ENCODE measurements around the gene CCDC57.
A peak's percentile ranks its signal among the peaks of the same experiment; 100 is the strongest.

The CCDC57 gene

DNA sequence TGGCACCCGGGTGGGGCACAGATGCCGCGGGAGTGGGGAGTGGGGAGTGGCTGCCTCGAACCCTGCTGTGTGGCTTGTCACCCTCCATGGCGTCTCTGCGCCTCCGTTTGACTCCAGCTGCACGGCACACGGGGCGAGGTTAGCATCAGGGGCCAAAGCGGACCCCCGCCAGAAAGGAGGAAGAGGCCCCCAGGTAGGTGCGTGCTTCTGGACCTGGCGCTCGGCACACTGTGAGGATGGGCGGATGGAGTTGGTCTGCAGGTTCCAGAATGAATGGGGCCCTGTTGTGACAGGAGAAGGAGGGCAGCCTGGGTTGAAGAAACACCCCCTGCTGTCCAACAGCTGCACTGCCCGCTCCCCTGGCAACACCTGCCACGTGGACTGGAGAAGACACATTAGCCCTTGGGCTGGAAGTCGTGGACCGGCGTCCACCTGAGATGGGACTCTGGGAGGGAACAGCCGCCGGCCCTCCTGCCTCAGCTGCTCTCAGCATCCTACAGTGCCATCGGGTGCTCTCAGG, 105.2 kb downstream of the CCDC57 start:
- peak; percentile 49 for DNase-seq (ENCODE audit: low read depth, low spot score)

DNA sequence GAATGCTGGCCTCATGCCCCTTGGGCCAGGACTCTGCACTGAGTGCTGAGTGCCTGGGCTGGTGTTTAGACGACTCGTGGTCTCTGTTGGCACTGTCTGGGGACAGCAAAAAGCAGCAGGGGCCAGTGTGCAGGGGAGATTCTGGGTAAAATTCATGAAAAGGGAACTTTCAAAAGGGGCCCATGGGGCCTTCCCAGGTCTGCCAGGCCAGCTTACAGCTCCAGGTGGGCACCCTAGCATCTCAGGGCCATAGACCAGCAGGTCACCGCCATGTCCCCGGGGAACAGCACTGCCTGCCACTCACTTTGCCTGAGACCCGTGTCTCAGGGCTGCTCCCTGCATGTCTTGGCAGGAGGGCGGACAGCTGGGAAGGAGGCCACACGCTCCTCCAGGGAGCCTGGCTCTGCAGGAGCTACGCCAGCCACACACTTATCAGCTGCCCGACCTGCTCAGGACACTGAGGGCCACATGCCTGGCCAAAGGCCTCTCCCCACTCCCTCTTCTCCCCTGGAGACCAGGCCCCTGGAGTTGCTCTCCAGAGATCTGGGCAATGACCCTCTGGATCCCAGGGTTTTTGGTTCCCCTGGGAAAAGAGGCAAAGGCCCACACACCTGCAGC, 105.8 kb downstream of the CCDC57 start:
- no peak for DNase-seq (ENCODE audit: low read depth, low spot score)

DNA sequence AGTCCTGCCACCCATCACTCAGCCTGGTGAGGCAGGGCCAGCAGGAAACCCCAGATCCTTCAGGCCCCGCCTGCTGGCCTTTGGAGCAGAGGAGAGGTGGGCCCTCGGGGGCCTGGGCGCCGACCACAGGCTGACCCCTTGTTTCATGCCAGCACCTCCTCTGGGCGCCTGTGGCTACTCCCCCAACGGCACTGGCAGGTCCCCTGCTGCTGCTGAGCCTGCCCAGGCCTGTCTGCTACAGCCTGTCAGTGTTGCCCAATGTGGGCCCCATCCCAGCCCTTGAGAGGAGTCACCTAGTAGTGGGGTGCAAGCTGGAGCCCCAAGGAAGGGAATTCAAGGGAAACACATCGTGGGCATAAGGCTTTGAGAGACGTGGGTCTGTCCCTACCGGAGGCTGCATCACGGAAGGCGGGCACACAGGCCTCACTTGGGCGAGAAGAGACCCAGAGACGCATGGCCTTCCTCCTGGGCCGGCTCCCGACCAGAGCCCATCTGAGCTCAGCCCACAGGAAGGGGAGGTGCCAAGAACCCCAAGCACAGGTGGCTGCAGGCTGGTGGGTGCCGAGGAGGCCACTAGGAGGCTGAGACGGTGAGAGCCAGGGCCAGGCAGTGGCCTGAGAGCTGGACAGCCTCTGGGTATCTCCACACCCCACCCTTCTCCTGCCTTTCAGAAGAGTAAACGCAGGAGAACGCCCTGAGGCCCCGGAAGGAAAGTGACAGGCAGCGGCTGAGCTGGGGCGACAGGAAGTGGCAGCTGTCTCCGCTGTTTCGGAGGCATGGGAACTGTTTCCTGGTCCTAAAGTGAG, 106.6 kb downstream of the CCDC57 start:
- peak; percentile 97 for DNase-seq (ENCODE audit: low read depth, low spot score)

DNA sequence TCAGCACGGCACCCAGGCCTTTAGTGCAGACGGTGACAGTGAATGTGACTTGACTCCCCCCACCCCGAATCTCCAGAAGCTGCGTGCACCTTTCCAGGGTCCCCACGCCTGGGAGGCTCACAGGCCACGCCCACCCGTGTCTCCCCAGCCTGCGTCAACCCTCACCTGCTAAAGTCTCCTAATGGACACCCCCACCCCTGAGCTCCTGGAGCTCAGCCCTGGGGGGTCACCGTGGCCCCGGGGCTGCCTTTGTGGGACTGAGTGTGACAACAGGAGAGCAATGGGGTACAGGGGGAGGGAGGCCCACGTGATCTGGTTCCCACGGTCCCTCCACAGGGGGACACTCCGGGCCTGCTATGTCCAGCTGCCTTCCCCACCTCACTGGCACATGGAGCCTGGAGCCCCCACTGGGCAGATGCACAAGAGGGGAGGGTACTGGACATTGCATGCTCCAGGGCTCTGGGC, 107.2 kb downstream of the CCDC57 start:
- DNase-seq (ENCODE audit: low read depth, low spot score), result no peak

GRCh38 chr17:82104797-82105416, 107.7 kb downstream of the CCDC57 start:
- DNase-seq (ENCODE audit: low read depth, low spot score), result peak; percentile 57

GRCh38 chr17:82103553-82104451, 108.8 kb downstream of the CCDC57 start:
- peak; percentile 98 for DNase-seq (ENCODE audit: low read depth, low spot score)

GRCh38 chr17:82101767-82102679, 110.6 kb downstream of the CCDC57 start:
- DNase-seq (ENCODE audit: low read depth, low spot score), result no peak

- peak; percentile 49 for DNase-seq (ENCODE audit: low read depth, low spot score)
Measured at GRCh38 chr17:82101301-82101715, 111.3 kb downstream of the CCDC57 start.

DNA sequence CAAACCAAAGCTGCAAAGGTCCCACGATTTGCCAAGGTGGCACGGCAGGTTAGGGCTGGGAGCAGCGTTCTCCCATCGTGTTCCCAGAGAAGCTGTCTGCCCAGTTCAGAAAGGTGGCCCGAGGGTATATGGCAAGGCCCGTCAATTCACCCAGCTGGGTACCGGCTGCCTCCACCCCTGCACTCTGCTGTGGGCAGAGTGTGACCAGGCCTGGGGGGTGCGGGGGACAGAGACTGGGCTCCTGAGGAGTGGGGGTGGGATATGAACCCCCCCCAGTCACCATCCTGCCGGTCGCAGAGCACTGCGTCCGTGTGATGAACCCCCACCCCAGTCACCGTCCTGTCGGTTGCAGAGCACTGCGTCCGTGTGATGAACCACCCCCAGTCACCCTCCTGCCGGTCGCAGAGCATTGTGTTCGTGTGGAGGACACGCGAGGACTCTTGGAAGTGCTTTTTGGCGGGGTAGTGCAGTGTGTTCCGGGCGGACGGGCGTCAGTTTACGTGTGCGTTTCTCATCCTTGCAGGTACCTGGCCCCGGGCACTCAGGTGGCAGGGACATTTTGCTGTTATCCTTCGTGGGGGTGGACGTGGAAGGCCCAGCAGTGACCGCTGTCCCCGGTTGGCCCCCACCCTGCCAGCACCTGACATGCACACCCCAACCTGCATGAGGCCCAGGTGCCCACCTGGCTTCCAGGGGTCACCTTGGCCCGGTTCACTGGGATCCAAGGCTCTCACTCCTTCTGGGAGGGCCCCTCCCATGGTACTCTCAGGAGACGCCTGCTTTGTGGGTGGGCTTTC, 111.9 kb downstream of the CCDC57 start:
- no peak for DNase-seq (ENCODE audit: low read depth, low spot score)

DNA sequence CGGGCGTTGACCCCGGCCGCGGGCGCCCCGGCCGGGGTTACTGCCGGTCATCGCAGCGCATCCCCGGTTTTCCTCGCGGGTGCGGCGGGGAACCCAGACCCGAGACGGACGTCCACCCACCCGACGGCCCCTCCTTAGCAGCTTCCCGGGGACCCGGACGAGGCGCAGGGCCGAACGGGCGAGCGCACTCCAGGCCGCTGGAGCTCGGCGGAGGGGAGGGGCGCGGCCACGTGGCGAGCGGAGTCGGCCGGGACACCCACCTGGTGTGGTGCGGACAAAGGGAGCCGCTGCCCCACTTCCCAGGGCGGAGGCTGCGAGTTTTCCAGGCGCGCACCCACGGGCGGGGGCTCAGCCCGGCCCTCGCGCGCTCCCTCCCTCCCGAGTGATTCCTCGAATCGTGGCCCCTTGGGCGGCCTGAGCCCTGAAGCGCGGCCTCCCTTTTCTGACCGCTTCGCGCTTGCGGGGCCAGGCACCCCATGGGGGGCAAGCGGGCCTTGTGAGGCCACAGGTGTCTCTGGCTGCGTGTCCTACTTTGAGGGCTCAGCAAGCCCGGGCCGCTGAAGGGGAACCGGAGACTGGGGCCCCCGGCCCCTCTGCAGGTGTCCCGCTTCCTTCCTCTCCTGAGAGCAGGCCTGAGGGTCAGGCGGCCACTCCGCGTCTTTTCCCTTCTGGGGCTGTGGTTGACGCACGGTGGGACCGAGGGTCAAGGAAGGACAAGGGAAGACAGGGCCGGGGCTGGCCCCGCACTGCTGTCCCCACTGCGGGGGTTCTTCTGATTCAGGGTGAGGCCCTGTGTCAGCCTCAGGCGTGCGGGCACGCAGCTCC, 113.5 kb downstream of the CCDC57 start:
- DNase-seq (ENCODE audit: low read depth, low spot score), result peak; percentile 60

DNA sequence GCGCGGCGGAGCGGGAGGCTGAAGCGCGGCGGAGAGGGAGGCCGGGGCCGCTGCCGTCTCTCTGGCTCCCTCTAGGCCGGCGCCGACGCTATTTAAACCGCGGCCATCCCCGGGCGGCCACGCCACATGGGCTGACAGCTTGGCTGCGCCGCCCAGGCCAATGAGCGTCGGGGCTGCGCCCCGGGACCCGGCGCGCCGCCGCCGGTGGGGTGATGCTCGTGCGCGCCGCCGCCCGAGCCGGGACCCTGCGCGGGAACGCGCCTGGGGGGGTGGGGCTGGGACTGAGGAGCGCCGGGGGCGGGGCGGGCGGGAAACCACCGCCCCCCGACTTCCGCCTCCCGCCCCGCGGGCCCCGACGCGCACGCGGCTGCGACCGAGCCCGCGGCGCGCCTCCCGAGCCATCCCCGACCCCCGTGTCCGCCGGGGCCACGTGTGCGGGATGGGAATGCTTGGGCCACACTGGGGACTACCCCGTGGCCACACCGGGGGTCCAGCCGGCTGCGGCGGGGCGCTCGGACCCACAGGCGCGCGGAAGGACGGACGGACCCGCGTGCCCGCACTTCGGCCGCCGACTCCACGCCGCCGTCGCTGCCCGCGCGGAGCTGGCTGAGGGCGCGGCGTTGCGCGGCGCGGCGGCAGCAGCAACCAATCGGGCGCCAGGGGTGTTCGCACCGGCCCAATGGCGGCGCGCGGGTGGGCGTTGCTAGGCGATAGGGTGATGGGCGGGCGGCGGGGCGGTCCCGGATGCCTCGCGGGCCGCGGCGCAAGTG, 114.3 kb downstream of the CCDC57 start, which contains the start of gene FASN:
Gene FASN, minus strand, starts transcription at position 68 of the 770 bp plus-strand sequence. CDS start 1,791 bp downstream, outside the sequence.
- peak; percentile 96 for DNase-seq (ENCODE audit: low read depth, low spot score)

GRCh38 chr17:82097919-82098168, 114.8 kb downstream of the CCDC57 start:
- DNase-seq (ENCODE audit: low read depth, low spot score), result no peak

DNA sequence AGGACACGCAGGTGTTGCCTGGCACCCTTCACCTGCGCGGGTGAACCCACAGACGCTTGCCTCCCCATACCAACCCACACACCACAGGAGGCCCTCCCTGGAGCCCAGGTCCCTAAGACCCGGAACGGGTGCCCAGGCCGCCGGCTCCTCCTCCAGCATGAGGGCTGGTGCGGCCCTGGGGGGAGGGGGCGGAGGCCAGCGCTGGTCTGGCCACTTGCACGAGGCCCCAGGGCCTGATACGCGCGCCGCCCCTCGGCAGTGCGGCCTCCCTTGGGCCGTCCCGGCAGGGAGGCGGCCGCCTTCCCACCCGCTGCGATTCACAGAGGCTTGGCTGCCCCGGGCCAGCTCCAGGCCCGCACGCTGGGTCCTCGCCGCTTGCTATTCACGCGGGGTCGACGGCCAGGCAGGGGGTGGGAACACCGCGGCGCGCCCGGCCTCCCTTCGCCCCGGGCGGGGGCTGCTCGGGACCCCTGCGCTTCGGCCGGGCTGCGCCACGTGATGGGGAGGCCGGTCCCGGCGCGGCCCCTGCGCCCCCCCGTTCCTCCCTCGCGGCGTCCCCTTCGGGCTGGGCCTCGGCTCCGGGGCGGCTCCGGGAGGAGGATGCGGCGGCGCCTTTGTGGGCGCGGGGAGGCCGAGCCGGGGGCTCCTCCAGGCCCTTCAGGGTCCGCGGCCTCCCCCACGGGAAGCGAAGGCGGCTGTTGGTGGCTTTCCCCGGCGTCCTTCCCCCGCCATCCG, 115.3 kb downstream of the CCDC57 start:
- DNase-seq (ENCODE audit: low read depth, low spot score), result peak; percentile 58

GRCh38 chr17:82096709-82097183, 115.9 kb downstream of the CCDC57 start:
- no peak for DNase-seq (ENCODE audit: low read depth, low spot score)

DNA sequence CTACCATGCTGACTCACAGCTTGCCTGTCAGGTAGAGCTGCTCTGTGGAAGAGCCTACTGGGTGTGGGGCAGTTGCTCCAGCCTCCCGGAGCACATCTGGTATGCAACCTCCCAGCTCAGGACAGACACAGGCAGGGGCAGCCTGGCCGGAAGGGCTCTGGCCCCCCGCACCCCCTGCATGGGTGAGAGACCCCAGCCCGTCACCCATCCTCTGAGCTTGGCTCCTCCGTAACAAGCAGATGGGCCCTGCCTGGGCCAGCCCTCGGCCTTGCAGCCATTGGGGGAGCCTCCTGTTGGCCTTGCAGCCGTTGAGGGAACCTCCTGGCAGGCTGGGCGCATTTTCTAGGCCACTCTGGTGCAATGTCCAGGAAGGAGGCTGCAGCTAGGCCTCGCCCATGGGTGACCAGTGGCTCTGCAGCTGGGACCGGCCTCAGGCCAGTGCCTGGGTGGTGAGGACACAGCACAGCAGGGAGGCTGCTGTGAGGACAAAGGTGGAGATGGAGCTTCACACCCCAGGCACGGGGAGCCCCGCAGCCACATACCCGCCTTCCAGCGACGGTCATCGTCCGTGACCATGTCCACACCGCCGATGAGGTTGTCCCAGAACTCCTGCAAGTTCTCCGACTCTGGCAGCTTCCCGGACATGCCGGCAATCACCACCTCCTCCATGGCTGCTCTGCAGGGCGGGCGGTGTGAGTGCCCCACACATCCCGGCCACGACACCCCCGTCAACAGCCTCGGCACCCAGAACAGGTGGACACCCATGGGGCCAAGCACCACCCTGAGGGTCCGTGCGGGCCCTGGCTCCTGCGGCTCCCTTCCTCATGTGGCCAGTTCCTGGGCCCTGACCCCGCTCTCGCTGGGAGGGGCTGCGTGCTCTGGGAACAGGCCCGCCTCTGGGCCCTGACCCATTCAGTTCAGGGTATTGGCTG, 116.6 kb downstream of the CCDC57 start:
- peak; percentile 37 for DNase-seq (ENCODE audit: low read depth, low spot score)
